Retinal pigment epithelial cell (primary cell): ENCODE results near the gene ARHGAP24.
"Not testable (repeated sequence)": the region's sequence is repeated elsewhere in the genome, so short reads cannot be mapped to it uniquely, and the experiment has no call there.

Experiments used
- DNase-seq: peaks from one replicate; pipeline ENCODE4 v3.0.0-alpha.2; 2010; ENCODE audit warnings: low read depth
- H3K4me3 ChIP-seq: 2 replicates; pipeline ENCODE4 v1.5.1; 2011; ENCODE audit warnings: mild to moderate bottlenecking, low read length, control low read depth, moderate library complexity
- TF ChIP-seq, protein P1 (sequence below): conservative IDR thresholded peaks from 2 replicates; pipeline ENCODE4 v1.5.1; 2011; ENCODE audit warnings: low read depth, low read length, control low read depth, inconsistent platforms

Gene ARHGAP24

DNA sequence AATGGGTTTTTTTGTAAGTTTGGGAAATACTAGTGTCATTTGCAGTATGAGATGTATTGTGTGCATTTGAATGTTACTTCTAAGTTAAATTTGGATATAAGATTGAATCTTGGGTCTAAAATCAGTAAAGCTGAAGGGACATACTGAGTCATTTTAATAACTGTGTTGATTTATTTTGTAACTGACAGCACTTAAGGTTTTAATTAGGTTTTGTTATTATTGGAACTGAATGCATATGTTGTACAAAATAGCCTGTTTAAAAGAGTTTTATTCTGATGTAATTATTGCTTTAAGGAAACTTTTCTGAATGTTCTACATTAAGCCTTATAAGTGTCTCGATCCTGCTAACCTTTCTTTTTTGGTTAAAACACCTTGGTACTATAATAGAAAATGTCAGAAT, 488.3 kb downstream of the ARHGAP24 start:
- DNase-seq = no peak
- TF ChIP-seq, protein P1, sequence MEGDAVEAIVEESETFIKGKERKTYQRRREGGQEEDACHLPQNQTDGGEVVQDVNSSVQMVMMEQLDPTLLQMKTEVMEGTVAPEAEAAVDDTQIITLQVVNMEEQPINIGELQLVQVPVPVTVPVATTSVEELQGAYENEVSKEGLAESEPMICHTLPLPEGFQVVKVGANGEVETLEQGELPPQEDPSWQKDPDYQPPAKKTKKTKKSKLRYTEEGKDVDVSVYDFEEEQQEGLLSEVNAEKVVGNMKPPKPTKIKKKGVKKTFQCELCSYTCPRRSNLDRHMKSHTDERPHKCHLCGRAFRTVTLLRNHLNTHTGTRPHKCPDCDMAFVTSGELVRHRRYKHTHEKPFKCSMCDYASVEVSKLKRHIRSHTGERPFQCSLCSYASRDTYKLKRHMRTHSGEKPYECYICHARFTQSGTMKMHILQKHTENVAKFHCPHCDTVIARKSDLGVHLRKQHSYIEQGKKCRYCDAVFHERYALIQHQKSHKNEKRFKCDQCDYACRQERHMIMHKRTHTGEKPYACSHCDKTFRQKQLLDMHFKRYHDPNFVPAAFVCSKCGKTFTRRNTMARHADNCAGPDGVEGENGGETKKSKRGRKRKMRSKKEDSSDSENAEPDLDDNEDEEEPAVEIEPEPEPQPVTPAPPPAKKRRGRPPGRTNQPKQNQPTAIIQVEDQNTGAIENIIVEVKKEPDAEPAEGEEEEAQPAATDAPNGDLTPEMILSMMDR = no peak
- H3K4me3 ChIP-seq = no peak overlapping the region

DNA sequence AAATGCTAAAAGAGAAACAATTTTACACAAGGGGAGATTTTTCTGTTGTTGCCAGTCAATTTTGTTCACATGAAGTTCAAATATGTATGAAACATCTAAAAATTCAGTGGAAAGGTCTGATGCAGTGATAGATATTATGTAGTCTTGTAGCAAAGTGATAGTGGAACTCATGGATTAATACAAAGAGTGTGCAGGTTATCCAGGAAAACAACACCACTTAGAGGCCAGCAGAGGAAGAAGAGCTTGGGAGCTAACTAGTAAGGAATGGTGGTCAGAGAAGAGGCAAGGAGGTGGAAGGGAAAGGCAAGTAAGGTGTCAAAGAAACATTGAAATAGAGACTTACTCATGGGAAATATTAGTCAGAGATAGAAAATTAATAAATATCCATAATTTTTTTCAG, 489.3 kb downstream of the ARHGAP24 start:
- no peak for DNase-seq
- TF ChIP-seq, protein P1 = peak; percentile 28

DNA sequence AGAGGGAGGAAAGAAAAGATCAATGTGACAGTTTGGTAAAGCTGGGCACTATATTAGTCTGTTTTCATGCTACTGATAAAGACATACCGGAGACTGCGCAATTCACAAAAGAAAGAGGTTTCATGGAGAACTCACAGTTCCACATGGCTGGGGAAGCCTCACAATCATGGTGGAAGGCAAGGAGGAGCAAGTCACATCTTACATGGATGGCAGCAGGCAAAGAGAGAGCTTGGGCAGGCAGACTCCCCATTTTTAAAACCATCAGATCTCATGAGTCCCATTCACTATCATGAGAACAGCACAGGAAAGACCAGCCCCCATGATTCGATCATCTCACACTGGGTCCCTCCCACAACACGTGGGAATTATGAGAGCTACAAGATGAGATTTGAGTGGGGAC, 490.1 kb downstream of the ARHGAP24 start:
- H3K4me3 ChIP-seq, DNase-seq: not testable (repeated sequence)

More for the DNA sequence above, 489.3 kb downstream of the ARHGAP24 start:
- no peak overlapping the region for H3K4me3 ChIP-seq

DNA sequence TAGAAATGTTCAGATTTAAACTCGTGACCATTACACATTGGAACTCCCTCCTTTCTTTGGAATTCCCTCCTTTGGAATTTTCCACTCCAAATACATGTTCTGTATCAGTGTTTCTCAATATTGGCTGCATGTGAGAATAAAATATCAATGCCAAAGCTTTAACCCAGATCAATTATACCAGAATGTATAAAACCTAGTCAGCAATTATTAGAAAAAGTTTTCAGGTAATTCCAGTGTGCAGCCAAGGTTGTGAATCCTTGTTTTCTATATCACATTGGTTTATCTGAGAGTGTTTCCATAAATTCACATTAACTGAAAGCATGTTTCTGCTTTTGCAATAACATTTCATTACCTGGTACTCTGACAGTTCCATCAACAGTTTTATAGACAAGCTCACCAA, 490.6 kb downstream of the ARHGAP24 start:
- no peak for DNase-seq
- TF ChIP-seq, protein P1 = no peak
- H3K4me3 ChIP-seq = no peak overlapping the region

DNA sequence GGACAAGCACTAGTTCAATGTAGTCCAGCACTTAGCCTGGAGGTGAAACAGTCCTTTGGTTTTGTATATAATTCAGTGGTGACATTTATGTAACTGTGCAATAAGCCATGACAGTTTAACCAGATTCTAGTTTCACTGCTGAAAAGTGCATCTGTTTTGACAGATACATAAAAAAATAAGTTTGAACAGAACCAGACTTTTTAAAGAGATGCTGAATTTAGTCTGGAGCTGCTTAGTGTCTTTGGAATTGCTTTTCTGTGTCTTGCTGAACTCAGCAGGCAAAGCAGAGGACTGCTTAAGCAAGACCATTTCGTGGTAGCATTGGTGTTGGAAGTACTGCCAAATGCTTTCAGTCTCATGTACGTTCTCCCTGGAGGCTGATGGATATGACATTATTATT, 491.4 kb downstream of the ARHGAP24 start:
- TF ChIP-seq, protein P1 = no peak
- no peak for DNase-seq
- no peak overlapping the region for H3K4me3 ChIP-seq

DNA sequence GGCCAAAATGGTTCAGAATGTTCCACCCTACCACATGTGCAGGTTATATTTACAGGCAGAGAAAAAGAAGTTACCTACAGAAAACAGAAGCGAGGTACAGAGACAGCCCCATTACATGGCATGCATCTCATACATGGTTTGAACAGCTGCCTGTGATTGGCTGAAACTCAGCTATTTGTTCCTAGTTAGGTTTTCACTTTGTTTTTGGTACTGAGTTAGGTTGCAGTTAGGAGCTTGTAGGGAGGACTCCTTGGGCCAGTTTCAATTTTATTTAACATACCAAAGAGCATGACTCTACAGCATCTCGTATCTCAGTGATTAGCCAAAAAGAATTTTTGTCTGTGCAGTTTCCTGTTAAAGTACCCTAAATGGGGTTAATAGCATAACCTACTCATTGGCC, 492.9 kb downstream of the ARHGAP24 start:
- TF ChIP-seq, protein P1 = no peak
- H3K4me3 ChIP-seq = no peak overlapping the region
- no peak for DNase-seq

DNA sequence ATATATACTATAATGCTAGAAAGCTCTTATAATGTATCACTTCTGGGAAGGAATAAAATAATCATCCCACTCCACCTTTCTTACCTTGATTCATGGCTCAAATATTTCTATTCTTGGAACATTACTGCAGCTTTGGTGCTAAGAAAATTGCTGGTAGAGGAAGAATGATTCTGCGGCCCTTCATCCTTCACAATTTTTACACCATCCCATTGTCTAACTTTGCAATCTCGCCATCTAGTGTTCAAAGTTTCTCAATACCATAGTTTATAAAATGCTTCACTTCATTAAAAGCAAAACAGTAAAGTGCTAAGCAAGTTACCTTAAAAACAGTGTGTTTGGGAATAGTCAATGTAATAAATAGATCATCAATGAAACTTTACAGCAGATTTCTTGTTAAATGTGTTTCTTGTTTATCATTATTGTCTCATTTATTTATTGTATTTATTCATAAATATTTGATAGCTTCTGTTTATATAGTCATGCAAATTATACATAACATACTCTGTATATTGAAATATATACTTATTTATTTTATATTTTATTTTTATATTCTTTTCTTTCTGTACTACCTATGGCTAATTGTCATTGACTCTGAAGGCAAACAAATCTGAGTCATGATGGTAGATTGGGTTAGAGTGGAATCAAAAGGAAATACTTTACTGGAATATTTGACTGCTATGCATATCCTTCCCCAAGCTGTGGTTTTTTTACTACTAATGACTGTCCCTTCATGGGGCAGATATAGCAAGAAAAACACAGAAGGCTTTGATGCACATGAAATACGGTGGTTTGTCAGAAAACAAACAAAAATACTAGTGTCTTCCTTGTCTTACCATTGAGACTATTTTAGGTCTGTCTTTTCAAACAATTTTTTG, 494.2 kb downstream of the ARHGAP24 start:
- TF ChIP-seq, protein P1 = peak; percentile 55
- no peak overlapping the region for H3K4me3 ChIP-seq
- peak; percentile 30 for DNase-seq
